ENCODE results near the gene RXYLT1.

The RXYLT1 gene

DNA sequence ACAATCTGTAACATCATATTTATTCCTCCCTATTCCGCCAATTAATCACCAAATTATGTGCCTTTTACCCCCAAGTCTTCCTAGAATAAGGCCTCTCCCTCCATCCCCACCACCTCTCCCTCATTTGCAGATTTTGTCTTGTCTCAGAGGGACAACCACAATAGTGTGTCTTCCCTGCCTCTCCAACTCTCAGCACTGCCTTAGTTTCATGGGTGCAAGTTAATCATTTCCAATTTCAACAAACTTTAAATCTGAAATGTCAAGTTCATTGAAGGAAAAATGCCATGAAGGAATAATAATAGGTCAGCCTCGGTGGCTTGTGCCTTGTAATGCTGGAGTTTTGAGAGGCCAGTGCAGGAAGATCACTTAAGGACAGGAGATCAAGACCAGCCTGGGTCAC lies 31.6 kb downstream of the RXYLT1 start:
- H4K20me1 ChIP-seq (ENCODE audit: control insufficient read depth, insufficient read depth, low read depth, low read length): no peaks in the 10 kb centered on the region
- no peak for TF ChIP-seq EZH2phosphoT487 (IDR thresholded peaks at IDR 0.05; ENCODE audit: borderline replicate concordance, low read length)
- TF ChIP-seq, protein P1, sequence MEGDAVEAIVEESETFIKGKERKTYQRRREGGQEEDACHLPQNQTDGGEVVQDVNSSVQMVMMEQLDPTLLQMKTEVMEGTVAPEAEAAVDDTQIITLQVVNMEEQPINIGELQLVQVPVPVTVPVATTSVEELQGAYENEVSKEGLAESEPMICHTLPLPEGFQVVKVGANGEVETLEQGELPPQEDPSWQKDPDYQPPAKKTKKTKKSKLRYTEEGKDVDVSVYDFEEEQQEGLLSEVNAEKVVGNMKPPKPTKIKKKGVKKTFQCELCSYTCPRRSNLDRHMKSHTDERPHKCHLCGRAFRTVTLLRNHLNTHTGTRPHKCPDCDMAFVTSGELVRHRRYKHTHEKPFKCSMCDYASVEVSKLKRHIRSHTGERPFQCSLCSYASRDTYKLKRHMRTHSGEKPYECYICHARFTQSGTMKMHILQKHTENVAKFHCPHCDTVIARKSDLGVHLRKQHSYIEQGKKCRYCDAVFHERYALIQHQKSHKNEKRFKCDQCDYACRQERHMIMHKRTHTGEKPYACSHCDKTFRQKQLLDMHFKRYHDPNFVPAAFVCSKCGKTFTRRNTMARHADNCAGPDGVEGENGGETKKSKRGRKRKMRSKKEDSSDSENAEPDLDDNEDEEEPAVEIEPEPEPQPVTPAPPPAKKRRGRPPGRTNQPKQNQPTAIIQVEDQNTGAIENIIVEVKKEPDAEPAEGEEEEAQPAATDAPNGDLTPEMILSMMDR (IDR thresholded peaks at IDR 0.05; ENCODE audit: low read depth, low read length, poor library complexity, severe bottlenecking): no peak
- H3K9me2 ChIP-seq (replicated peaks; ENCODE audit: control insufficient read depth, low read length): no peaks in the 10 kb centered on the region
- no peaks in the 10 kb centered on the region for H3K79me2 ChIP-seq (ENCODE audit: control insufficient read depth, low read length)
- no peaks in the 10 kb centered on the region for H3K9me3 ChIP-seq (ENCODE audit: control insufficient read depth, insufficient read depth, low read length)
- 0 out of 2 replicates have a peak overlapping the region, but pooled peaks have one; percentile 14 for H3K4me2 ChIP-seq (ENCODE audit: low read length)
- no peak overlapping the region for H3K4me3 ChIP-seq (ENCODE audit: low read length)
- H3K36me3 ChIP-seq (ENCODE audit: control insufficient read depth, low read length): peaks cover 15% of the 10 kb centered on the region
- H3K4me1 ChIP-seq (ENCODE audit: control insufficient read depth, low read length): peaks cover 16% of the 10 kb centered on the region
- H3K27ac ChIP-seq (ENCODE audit: low read depth, low read length): no peak overlapping the region
- H3K27me3 ChIP-seq (ENCODE audit: control insufficient read depth, low read length): no peaks in the 10 kb centered on the region
- H3F3A ChIP-seq (ENCODE audit: control insufficient read depth, insufficient read depth): 0 out of 2 replicates have a peak, but pooled peaks cover 3% of the 10 kb centered on the region

DNA sequence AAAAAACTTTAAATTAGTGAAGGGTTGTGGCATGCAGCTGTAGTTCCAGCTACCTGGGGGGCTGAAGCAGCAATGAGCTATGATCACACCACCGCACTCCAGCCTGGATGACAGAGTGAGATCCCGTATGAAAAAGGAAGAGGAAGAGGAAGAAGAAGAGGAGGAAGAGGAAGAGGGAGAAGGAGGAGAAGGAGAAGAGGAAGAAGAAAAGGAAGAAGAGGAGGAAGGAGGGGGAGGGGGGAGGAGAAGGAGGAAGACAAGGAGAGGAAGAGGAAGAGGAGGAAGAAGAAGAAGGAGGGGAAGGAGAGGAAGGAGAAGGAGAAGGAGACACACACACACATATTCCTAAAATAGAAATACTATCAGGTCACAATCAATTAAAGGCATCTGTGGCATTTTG lies 32.0 kb downstream of the RXYLT1 start:
- TF ChIP-seq, protein P1 (IDR thresholded peaks at IDR 0.05; ENCODE audit: low read depth, low read length, poor library complexity, severe bottlenecking): no peak
- no peak for TF ChIP-seq EZH2phosphoT487 (IDR thresholded peaks at IDR 0.05; ENCODE audit: borderline replicate concordance, low read length)
- Histone ChIP-seq H3F3A (ENCODE audit: control insufficient read depth, insufficient read depth) (0 out of 2 replicates have a peak, but pooled peaks cover 3% of the 10 kb centered on the region), H3K27ac (ENCODE audit: low read depth, low read length) (no peak overlapping the region), H3K9me2 (replicated peaks; ENCODE audit: control insufficient read depth, low read length) (no peaks in the 10 kb centered on the region), H3K79me2 (ENCODE audit: control insufficient read depth, low read length) (no peaks in the 10 kb centered on the region), H3K36me3 (ENCODE audit: control insufficient read depth, low read length) (peaks cover 11% of the 10 kb centered on the region), H3K4me3 (ENCODE audit: low read length) (no peak overlapping the region), H4K20me1 (ENCODE audit: control insufficient read depth, insufficient read depth, low read depth, low read length) (no peaks in the 10 kb centered on the region), H3K4me1 (ENCODE audit: control insufficient read depth, low read length) (peaks cover 16% of the 10 kb centered on the region), H3K9me3 (ENCODE audit: control insufficient read depth, insufficient read depth, low read length) (no peaks in the 10 kb centered on the region; the same call in 1 of the 2 replicates), H3K27me3 (ENCODE audit: control insufficient read depth, low read length) (no peaks in the 10 kb centered on the region), H3K4me2 (ENCODE audit: low read length) (peak overlapping the region; percentile 14; the same call in 1 of the 2 replicates)

DNA sequence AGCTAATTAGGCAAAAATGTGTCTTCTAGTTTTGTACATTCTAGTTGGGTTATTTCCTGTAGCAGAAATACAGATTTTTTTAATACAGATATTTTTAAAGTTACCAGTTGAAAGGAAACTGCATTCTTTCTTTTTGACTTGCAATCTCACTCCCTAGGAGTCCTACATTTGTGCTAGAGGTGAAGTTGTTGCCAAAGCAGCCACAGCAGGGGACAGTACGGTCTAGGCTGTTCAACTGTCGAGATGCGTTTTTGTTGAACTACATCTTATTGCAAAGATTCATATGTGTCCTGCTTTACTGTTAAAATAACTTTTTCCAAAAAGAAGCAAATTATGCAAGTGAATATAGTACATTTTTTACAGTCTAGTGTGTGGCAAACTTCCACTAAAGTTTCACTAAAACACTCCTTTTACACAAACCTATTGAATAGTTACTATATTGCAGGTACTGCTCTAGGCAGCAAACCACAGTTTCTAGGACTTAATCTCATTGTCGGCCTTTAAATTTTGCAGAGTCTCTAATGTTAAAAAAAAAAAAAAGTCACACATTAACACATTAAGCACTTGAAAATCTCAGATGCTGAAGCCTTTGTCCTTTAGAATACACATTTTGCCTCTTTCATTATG lies 34.5 kb downstream of the RXYLT1 start:
- TF ChIP-seq, protein P1 (IDR thresholded peaks at IDR 0.05; ENCODE audit: low read depth, low read length, poor library complexity, severe bottlenecking): no peak
- no peak for TF ChIP-seq EZH2phosphoT487 (IDR thresholded peaks at IDR 0.05; ENCODE audit: borderline replicate concordance, low read length)
- H3K4me2 ChIP-seq (ENCODE audit: low read length): peak overlapping the region; percentile 18
- H3F3A ChIP-seq (ENCODE audit: control insufficient read depth, insufficient read depth): 0 out of 2 replicates have a peak, but pooled peaks cover 3% of the 10 kb centered on the region
- H3K27me3 ChIP-seq (ENCODE audit: control insufficient read depth, low read length): no peaks in the 10 kb centered on the region
- no peaks in the 10 kb centered on the region for H3K36me3 ChIP-seq (ENCODE audit: control insufficient read depth, low read length)
- H3K9me2 ChIP-seq (replicated peaks; ENCODE audit: control insufficient read depth, low read length): no peaks in the 10 kb centered on the region
- no peak overlapping the region for H3K4me3 ChIP-seq (ENCODE audit: low read length)
- no peaks in the 10 kb centered on the region for H3K79me2 ChIP-seq (ENCODE audit: control insufficient read depth, low read length)
- no peaks in the 10 kb centered on the region for H4K20me1 ChIP-seq (ENCODE audit: control insufficient read depth, insufficient read depth, low read depth, low read length)
- peaks cover 16% of the 10 kb centered on the region for H3K4me1 ChIP-seq (ENCODE audit: control insufficient read depth, low read length)
- no peak overlapping the region for H3K27ac ChIP-seq (ENCODE audit: low read depth, low read length)
- no peaks in the 10 kb centered on the region; the same call in 1 of the 2 replicates for H3K9me3 ChIP-seq (ENCODE audit: control insufficient read depth, insufficient read depth, low read length)

Data from DOHH2 (cell line).